Panc1 (cell line): ENCODE results near the gene ZNF580. TPM values are rescaled to one million over a fixed set of nuclear protein-coding genes. Genes with fewer than 3 reads are reported as not detected.

Experiments used
- ATAC-seq: fragments of 200-7000 bp; cut with Tn5 transposase; 2 replicates; pipeline ENCODE4 v1.9.1; 2020; ENCODE audit warnings: mild to moderate bottlenecking, moderate library complexity
- BruUV-seq: library from RNA; stranded (reverse); fragments of 400-500 nt; replicated peaks from 2 replicates; lab custom pipeline; 2021; lab: Mats Ljungman, UMichigan
- CTCF ChIA-PET: fragments of 300-600 bp; sonication (Branson Sonifier 250); formaldehyde crosslinking; loops from one replicate; lab custom pipeline; 2022; ENCODE audit warnings: antibody characterized with exemption; lab: Charles Lee
- POLR2A ChIA-PET: fragments of 300-600 bp; sonication (Branson Sonifier 250); formaldehyde crosslinking; loops from one replicate; lab custom pipeline; 2022; ENCODE audit warnings: antibody characterized with exemption; lab: Charles Lee
- DNase-seq: peaks from one replicate; pipeline ENCODE4 v3.0.0-alpha.2; 2010; ENCODE audit warnings: low read depth, low spot score
- H3K27ac ChIP-seq: 2 replicates; pipeline ENCODE4 v1.5.1; 2011; ENCODE audit warnings: mild to moderate bottlenecking, low read length, inconsistent platforms
- H3K27me3 ChIP-seq: fragments of 200-500 bp; sonication (Bioruptor generic); 2 replicates; pipeline ENCODE4 v1.6.0; 2014; ENCODE audit warnings: low read length, inconsistent platforms; ENCODE audit not compliant: control insufficient read depth, insufficient read depth
- H3K36me3 ChIP-seq: fragments of 200-500 bp; sonication (Bioruptor generic); 2 replicates; pipeline ENCODE4 v1.5.1; 2014; ENCODE audit warnings: inconsistent platforms, mild to moderate bottlenecking, low read length, moderate library complexity; ENCODE audit not compliant: control insufficient read depth, insufficient read depth
- H3K4me1 ChIP-seq: 2 replicates; pipeline ENCODE4 v1.5.1; 2011; ENCODE audit warnings: inconsistent platforms, mild to moderate bottlenecking, low read length, moderate library complexity; ENCODE audit not compliant: control insufficient read depth, insufficient read depth
- H3K4me3 ChIP-seq, 2 experiments: 2 replicates each; pipeline ENCODE4 v1.5.1; 2011 to 2012; ENCODE audit warnings: low read depth in 2 of 2, low read length in 2 of 2, mild to moderate bottlenecking in 2 of 2, inconsistent platforms in 1 of 2, moderate library complexity in 1 of 2
- H3K9me3 ChIP-seq: fragments of 200-500 bp; sonication (Bioruptor generic); 2 replicates; pipeline ENCODE4 v1.5.1; 2014; ENCODE audit warnings: low read depth, mild to moderate bottlenecking, inconsistent platforms, low read length, moderate library complexity; ENCODE audit not compliant: control insufficient read depth, insufficient read depth
- POLR2AphosphoS5 ChIP-seq: IDR thresholded peaks from 2 replicates; pipeline ENCODE4 v1.6.1; 2012; ENCODE audit warnings: mild to moderate bottlenecking, low read depth, low read length, moderate library complexity
- SIN3A ChIP-seq: IDR thresholded peaks from 2 replicates; pipeline ENCODE4 v1.6.1; 2012; ENCODE audit warnings: low read depth, mild to moderate bottlenecking, low read length, moderate library complexity, borderline replicate concordance; ENCODE audit not compliant: insufficient read depth
- TCF7L2 ChIP-seq: IDR thresholded peaks from 2 replicates; pipeline ENCODE4 v1.6.1; 2011; ENCODE audit warnings: mild to moderate bottlenecking, low read depth, low read length, inconsistent platforms
- in situ Hi-C: cut with HindIII; loops from 2 replicates; pipeline ENCODE4 v1.10.0; 2016; ENCODE audit warnings: low sequenced_read_pairs, low pct_unique_long_range_greater_than_20kb
- intact Hi-C: fragments of 100-400 bp; cut with micrococcal nuclease; formaldehyde crosslinking; loops from one replicate; pipeline ENCODE4 v1.10.0; 2022; ENCODE audit not compliant: unreplicated experiment
- total RNA-seq: library from RNA; stranded (reverse); gene quantifications from one replicate; pipeline ENCODE4 v1.2.1, GENCODE V29; 2021; ENCODE audit not compliant: unreplicated experiment
- TF ChIP-seq, protein P1 (sequence below), 2 experiments: IDR thresholded peaks; 2 replicates each; pipeline ENCODE4 v1.6.1; 2011 to 2012; ENCODE audit warnings: low read depth in 2 of 2, control low read depth in 1 of 2, low read length in 1 of 2, mild to moderate bottlenecking in 1 of 2, moderate library complexity in 1 of 2; ENCODE audit not compliant: insufficient read depth in 1 of 2
- TF ChIP-seq, protein P2 (sequence below): fragments of 450-650 bp; IDR thresholded peaks from 2 replicates; pipeline ENCODE4 v1.5.1; 2017; ENCODE audit warnings: mild to moderate bottlenecking

Gene ZNF580
- total RNA-seq, 1 experiment from 2014 or later = 58.0 TPM

DNA sequence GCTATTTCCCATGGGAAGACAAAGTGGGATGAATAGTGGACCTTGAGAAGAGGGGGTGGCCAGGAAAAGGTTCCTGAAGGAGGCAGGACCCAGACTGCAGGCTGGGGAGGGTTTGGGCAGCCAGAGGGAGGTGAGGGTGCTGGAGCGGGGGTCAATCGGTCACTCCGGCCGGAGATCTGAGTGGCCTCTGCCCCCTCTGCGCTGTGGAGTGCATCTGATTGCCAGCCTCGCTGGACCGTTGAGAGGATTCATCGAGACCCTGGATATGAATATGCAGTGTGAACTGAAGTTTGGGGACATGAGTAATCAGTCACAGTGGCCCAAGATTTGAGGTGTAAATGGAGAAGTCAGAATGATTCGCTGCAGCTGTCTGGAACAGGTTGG, 5.5 kb upstream of the ZNF580 start:
- in situ Hi-C loops = no loop called here
- TF ChIP-seq, protein P1, sequence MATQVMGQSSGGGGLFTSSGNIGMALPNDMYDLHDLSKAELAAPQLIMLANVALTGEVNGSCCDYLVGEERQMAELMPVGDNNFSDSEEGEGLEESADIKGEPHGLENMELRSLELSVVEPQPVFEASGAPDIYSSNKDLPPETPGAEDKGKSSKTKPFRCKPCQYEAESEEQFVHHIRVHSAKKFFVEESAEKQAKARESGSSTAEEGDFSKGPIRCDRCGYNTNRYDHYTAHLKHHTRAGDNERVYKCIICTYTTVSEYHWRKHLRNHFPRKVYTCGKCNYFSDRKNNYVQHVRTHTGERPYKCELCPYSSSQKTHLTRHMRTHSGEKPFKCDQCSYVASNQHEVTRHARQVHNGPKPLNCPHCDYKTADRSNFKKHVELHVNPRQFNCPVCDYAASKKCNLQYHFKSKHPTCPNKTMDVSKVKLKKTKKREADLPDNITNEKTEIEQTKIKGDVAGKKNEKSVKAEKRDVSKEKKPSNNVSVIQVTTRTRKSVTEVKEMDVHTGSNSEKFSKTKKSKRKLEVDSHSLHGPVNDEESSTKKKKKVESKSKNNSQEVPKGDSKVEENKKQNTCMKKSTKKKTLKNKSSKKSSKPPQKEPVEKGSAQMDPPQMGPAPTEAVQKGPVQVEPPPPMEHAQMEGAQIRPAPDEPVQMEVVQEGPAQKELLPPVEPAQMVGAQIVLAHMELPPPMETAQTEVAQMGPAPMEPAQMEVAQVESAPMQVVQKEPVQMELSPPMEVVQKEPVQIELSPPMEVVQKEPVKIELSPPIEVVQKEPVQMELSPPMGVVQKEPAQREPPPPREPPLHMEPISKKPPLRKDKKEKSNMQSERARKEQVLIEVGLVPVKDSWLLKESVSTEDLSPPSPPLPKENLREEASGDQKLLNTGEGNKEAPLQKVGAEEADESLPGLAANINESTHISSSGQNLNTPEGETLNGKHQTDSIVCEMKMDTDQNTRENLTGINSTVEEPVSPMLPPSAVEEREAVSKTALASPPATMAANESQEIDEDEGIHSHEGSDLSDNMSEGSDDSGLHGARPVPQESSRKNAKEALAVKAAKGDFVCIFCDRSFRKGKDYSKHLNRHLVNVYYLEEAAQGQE (IDR thresholded peaks at IDR 0.05; ENCODE audit: insufficient read depth in 1 of 2, low read depth in 2 of 2, low read length in 1 of 2) = no peak
- TF ChIP-seq SIN3A = no peak
- no peak for TF ChIP-seq TCF7L2
- TF ChIP-seq, protein P2, sequence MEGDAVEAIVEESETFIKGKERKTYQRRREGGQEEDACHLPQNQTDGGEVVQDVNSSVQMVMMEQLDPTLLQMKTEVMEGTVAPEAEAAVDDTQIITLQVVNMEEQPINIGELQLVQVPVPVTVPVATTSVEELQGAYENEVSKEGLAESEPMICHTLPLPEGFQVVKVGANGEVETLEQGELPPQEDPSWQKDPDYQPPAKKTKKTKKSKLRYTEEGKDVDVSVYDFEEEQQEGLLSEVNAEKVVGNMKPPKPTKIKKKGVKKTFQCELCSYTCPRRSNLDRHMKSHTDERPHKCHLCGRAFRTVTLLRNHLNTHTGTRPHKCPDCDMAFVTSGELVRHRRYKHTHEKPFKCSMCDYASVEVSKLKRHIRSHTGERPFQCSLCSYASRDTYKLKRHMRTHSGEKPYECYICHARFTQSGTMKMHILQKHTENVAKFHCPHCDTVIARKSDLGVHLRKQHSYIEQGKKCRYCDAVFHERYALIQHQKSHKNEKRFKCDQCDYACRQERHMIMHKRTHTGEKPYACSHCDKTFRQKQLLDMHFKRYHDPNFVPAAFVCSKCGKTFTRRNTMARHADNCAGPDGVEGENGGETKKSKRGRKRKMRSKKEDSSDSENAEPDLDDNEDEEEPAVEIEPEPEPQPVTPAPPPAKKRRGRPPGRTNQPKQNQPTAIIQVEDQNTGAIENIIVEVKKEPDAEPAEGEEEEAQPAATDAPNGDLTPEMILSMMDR = no peak
- no peak for TF ChIP-seq POLR2AphosphoS5
- no TSS peak for BruUV-seq
- intact Hi-C loops = no loop called here
- no peaks in the 10 kb centered on the region for H3K9me3 ChIP-seq
- peaks cover 3% of the 10 kb centered on the region; the same call in 1 of the 2 replicates for H3K36me3 ChIP-seq
- H3K4me3 ChIP-seq = peak overlapping the region; percentile 90 to 98
- peak overlapping the region; percentile 95 for H3K27ac ChIP-seq
- ChIA-PET CTCF (interaction anchor here (0.7 kb wide), 1 partner anchor 12 kb away, joined by 11 read pairs; no protein-coding TSS in a partner anchor), POLR2A (no interaction called here)
- ATAC-seq (no peak), DNase-seq (no peak)
- no peaks in the 10 kb centered on the region for H3K27me3 ChIP-seq
- peaks cover 21% of the 10 kb centered on the region for H3K4me1 ChIP-seq

DNA sequence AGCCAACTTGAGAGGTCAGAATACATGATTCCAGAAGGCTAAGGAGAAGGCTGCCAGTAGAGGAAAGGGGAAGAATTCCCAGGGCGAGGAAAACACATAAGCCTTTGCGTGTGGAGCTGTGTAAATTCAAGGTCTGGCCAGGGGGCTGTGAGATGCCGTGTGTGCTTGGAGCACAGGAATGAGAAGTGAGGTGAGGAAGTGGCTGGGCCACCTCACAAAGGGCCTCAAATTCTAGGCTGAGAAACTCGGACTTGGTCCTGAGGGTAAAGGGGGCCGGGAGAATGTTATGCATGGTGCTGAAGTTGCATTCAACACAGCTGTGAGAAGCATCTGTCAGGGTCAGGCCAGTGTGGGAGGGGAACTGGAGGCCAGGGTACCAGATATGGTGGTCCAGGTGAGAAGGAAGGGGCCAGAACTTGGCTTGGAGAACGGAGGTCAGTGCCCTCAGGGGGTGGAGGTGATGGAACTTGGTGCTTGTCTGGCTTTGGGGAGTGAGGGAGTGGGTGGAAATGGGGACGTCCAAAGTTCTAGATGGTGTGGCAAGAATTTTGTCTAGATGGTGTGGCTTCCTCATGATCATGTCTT, 4.9 kb upstream of the ZNF580 start:
- ChIA-PET CTCF (no interaction called here), POLR2A (no interaction called here)
- H3K27me3 ChIP-seq = no peaks in the 10 kb centered on the region
- H3K4me1 ChIP-seq = peaks cover 22% of the 10 kb centered on the region
- H3K36me3 ChIP-seq = peaks cover 3% of the 10 kb centered on the region; the same call in 1 of the 2 replicates
- ATAC-seq (no peak), DNase-seq (no peak)
- H3K4me3 ChIP-seq = peak overlapping the region; percentile 90 to 98
- intact Hi-C loops = no loop called here
- in situ Hi-C loops = no loop called here
- H3K27ac ChIP-seq = peak overlapping the region; percentile 95
- no TSS peak for BruUV-seq
- TF ChIP-seq POLR2AphosphoS5 (no peak), TCF7L2 (no peak), SIN3A (no peak)
- TF ChIP-seq, protein P2 = no peak
- TF ChIP-seq, protein P1 (IDR thresholded peaks at IDR 0.05; ENCODE audit: insufficient read depth in 1 of 2, low read depth in 2 of 2, low read length in 1 of 2) = no peak
- H3K9me3 ChIP-seq = no peaks in the 10 kb centered on the region
